ENCODE data around the gene TBCC.

Gene TBCC

GRCh38 chr6:42694586-42694985 is 51.3 kb downstream of the TBCC start:
- no peak for DNase-seq (ENCODE audit: low read depth)
